SK-N-SH (cell line): ENCODE measurements around the gene B4GALNT2. TPM values are rescaled to one million over a fixed set of nuclear protein-coding genes. Genes with fewer than 3 reads are reported as not detected.

Experiments
- CTCF ChIA-PET: fragments of 300-600, 350-600 bp; formaldehyde crosslinking; extraction: SDS; loops from one replicate; lab custom pipeline; 2021; lab: Yijun Ruan, JAX
- POLR2A ChIA-PET: fragments of 350-600 bp; sonication (Branson Sonifier 250); formaldehyde crosslinking; extraction: SDS; loops from one replicate; lab custom pipeline; 2020; ENCODE audit warnings: antibody characterized with exemption, inconsistent platforms; lab: Yijun Ruan, JAX
- DNase-seq: peaks from one replicate; pipeline ENCODE4 v3.0.0; 2012
- H2AFZ ChIP-seq: fragments of 200-600 bp; sonication (generic); 2 replicates; pipeline ENCODE4 v1.8.1; 2016; ENCODE audit warnings: antibody characterized with exemption, mild to moderate bottlenecking, low read depth
- H3F3A ChIP-seq: fragments of 200-600 bp; sonication (generic); replicated peaks from 2 replicates; pipeline ENCODE3; 2016; ENCODE audit warnings: antibody characterized with exemption, mild to moderate bottlenecking; ENCODE audit not compliant: insufficient read depth
- H3K27ac ChIP-seq, 2 experiments: fragments of 200-500 bp in 1 of 2; fragments of 200-600 bp in 1 of 2; sonication (Bioruptor generic) in 1 of 2; sonication (generic), shearing (Covaris generic) in 1 of 2; 2 replicates each; pipeline versions ENCODE4 v1.5.1 to v1.6.1; 2014 to 2016; ENCODE audit warnings: low read depth in 2 of 2, inconsistent platforms in 1 of 2, low read length in 1 of 2, mild to moderate bottlenecking in 1 of 2, mixed read lengths in 1 of 2
- H3K27me3 ChIP-seq: fragments of 200-600 bp; sonication (generic), shearing (Covaris generic); 2 replicates; pipeline ENCODE4 v1.6.1; 2016; ENCODE audit warnings: mixed run types; ENCODE audit not compliant: insufficient read depth
- H3K36me3 ChIP-seq, 2 experiments: fragments of 200-500 bp in 1 of 2; fragments of 200-600 bp in 1 of 2; sonication (Bioruptor generic) in 1 of 2; sonication (generic) in 1 of 2; replicated peaks in 1 of 2; 2 replicates each; pipeline versions ENCODE3 to v1.5.1; 2014 to 2016; ENCODE audit warnings: low read length in 1 of 2, mild to moderate bottlenecking in 1 of 2; ENCODE audit not compliant: insufficient read depth in 2 of 2, control insufficient read depth in 1 of 2
- H3K4me1 ChIP-seq, 2 experiments: fragments of 200-500 bp in 1 of 2; fragments of 200-600 bp in 1 of 2; sonication (Bioruptor generic) in 1 of 2; sonication (generic), shearing (Covaris generic) in 1 of 2; 2 replicates each; pipeline versions ENCODE4 v1.5.1 to v1.6.1; 2014 to 2016; ENCODE audit warnings: low read depth in 1 of 2, low read length in 1 of 2, mixed run types in 1 of 2; ENCODE audit not compliant: insufficient read depth in 2 of 2, control insufficient read depth in 1 of 2
- H3K4me2 ChIP-seq: fragments of 200-600 bp; sonication (generic), shearing (Covaris generic); 2 replicates; pipeline ENCODE4 v1.6.1; 2017; ENCODE audit warnings: mixed run types
- H3K4me3 ChIP-seq, 2 experiments: fragments of 200-500 bp in 1 of 2; fragments of 200-600 bp in 1 of 2; sonication (Bioruptor generic) in 1 of 2; sonication (generic), shearing (Covaris generic) in 1 of 2; 2 replicates each; pipeline versions ENCODE4 v1.5.1 to v1.8.1; 2014 to 2016; ENCODE audit warnings: low read depth in 2 of 2, inconsistent platforms in 1 of 2, low read length in 1 of 2, mild to moderate bottlenecking in 1 of 2, mixed read lengths in 1 of 2, moderate library complexity in 1 of 2
- H3K79me2 ChIP-seq: fragments of 200-600 bp; sonication (generic); 2 replicates; pipeline ENCODE4 v1.8.1; 2017; ENCODE audit warnings: mild to moderate bottlenecking; ENCODE audit not compliant: insufficient read depth
- H3K9ac ChIP-seq: fragments of 200-600 bp; sonication (generic); 2 replicates; pipeline ENCODE4 v1.6.1; 2017; ENCODE audit warnings: mixed run types
- H3K9me2 ChIP-seq: fragments of 200-600 bp; sonication (generic); 2 replicates; pipeline ENCODE4 v1.6.1; 2017; ENCODE audit warnings: mixed run types
- H3K9me3 ChIP-seq: fragments of 200-600 bp; sonication (generic); 2 replicates; pipeline ENCODE4 v1.6.1; 2017; ENCODE audit warnings: mixed run types, mild to moderate bottlenecking, moderate library complexity
- H4K20me1 ChIP-seq: fragments of 200-600 bp; sonication (generic); 2 replicates; pipeline ENCODE4 v1.6.1; 2017; ENCODE audit warnings: mild to moderate bottlenecking, mixed run types; ENCODE audit not compliant: insufficient read depth
- CTCF ChIP-seq: fragments of 200-600 bp; sonication (generic); IDR thresholded peaks from 2 replicates; pipeline ENCODE4 v1.6.1; 2017; ENCODE audit warnings: antibody characterized with exemption, mild to moderate bottlenecking, moderate library complexity
- ELF1 ChIP-seq: IDR thresholded peaks from 2 replicates; pipeline ENCODE4 v1.4.0; 2012
- EP300 ChIP-seq, 2 experiments: IDR thresholded peaks; 2 replicates each; pipeline versions ENCODE4 v1.4.0 to v1.6.1; 2012; ENCODE audit warnings: borderline replicate concordance in 1 of 2, low read depth in 1 of 2, low read length in 1 of 2
- FOSL2 ChIP-seq: IDR thresholded peaks from 2 replicates; pipeline ENCODE4 v1.4.0; 2012; ENCODE audit warnings: low read depth, mild to moderate bottlenecking, moderate library complexity, borderline replicate concordance
- GATA2 ChIP-seq: sonication (generic); formaldehyde crosslinking; IDR thresholded peaks from 2 replicates; pipeline ENCODE4 v1.5.0; 2020; ENCODE audit warnings: mild to moderate bottlenecking, missing genetic modification reagents
- IRF3 ChIP-seq: fragments of 150-350 bp; IDR thresholded peaks from 2 replicates; pipeline ENCODE4 v1.6.1; 2016; ENCODE audit warnings: mild to moderate bottlenecking, low read depth, low read length
- JUND ChIP-seq: IDR thresholded peaks from 2 replicates; pipeline ENCODE4 v1.4.0; 2012
- MEF2A ChIP-seq: IDR thresholded peaks from 2 replicates; pipeline ENCODE4 v1.4.0; 2012; ENCODE audit warnings: low read depth, borderline replicate concordance
- NFIC ChIP-seq: IDR thresholded peaks from 2 replicates; pipeline ENCODE4 v1.4.0; 2012; ENCODE audit warnings: borderline replicate concordance
- NRF1 ChIP-seq: IDR thresholded peaks from 2 replicates; pipeline ENCODE4 v1.6.1; 2012; ENCODE audit warnings: low read depth, mild to moderate bottlenecking, low read length
- POLR2AphosphoS5 ChIP-seq: IDR thresholded peaks from 2 replicates; pipeline ENCODE4 v1.6.1; 2012; ENCODE audit warnings: low read depth, low read length
- RAD21 ChIP-seq: IDR thresholded peaks from 2 replicates; pipeline ENCODE4 v1.6.1; 2012; ENCODE audit warnings: mild to moderate bottlenecking, low read length
- RFX5 ChIP-seq: IDR thresholded peaks from 2 replicates; pipeline ENCODE4 v1.6.1; 2012; ENCODE audit warnings: mild to moderate bottlenecking, improper control_type of control experiment, low read length
- SIN3A ChIP-seq: IDR thresholded peaks from 2 replicates; pipeline ENCODE4 v1.6.1; 2012; ENCODE audit warnings: low read depth, mild to moderate bottlenecking, low read length, moderate library complexity, borderline replicate concordance
- SMC3 ChIP-seq: IDR thresholded peaks from 2 replicates; pipeline ENCODE4 v1.6.1; 2012; ENCODE audit warnings: low read depth, low read length, improper control_type of control experiment
- TCF12 ChIP-seq: IDR thresholded peaks from 2 replicates; pipeline ENCODE4 v1.4.0; 2012
- TEAD4 ChIP-seq: IDR thresholded peaks from 2 replicates; pipeline ENCODE4 v1.4.0; 2012; ENCODE audit warnings: mild to moderate bottlenecking, borderline replicate concordance; ENCODE audit not compliant: insufficient read depth
- USF1 ChIP-seq: IDR thresholded peaks from 2 replicates; pipeline ENCODE4 v1.4.0; 2012; ENCODE audit warnings: low read depth, borderline replicate concordance
- YY1 ChIP-seq: IDR thresholded peaks from 2 replicates; pipeline ENCODE4 v1.4.0; 2012; ENCODE audit warnings: low read depth, mild to moderate bottlenecking
- ZBTB33 ChIP-seq: IDR thresholded peaks from 2 replicates; pipeline ENCODE4 v1.4.0; 2012; ENCODE audit warnings: low read depth, borderline replicate concordance
- WGBS: methylation state at CpG from one replicate; pipeline ENCODE4 v1.1.6; 2017; ENCODE audit warnings: low lambda C conversion rate; 5-methylcytosine and 5-hydroxymethylcytosine counted together
- polyA plus RNA-seq, 3 experiments: library from polyadenylated mRNA; depleted of rRNA; stranded (reverse); fragments of >200 nt; gene quantifications; 2 replicates each; pipeline ENCODE4 v1.2.3, GENCODE V29; 2012
- TF ChIP-seq, protein P1 (sequence below): fragments of 150-350 bp; IDR thresholded peaks from 2 replicates; pipeline ENCODE4 v1.6.1; 2017; ENCODE audit warnings: antibody characterized with exemption, low read length, low read depth, borderline replicate concordance
- TF ChIP-seq, protein P2 (sequence below): IDR thresholded peaks from 2 replicates; pipeline ENCODE4 v1.4.0; 2012; ENCODE audit warnings: low read depth
- TF ChIP-seq, protein P3 (sequence below): IDR thresholded peaks from 2 replicates; pipeline ENCODE4; 2012

The B4GALNT2 gene
- polyA plus RNA-seq, 1 of the 3 experiments (the other 2 are of a cell fraction): not detected

DNA sequence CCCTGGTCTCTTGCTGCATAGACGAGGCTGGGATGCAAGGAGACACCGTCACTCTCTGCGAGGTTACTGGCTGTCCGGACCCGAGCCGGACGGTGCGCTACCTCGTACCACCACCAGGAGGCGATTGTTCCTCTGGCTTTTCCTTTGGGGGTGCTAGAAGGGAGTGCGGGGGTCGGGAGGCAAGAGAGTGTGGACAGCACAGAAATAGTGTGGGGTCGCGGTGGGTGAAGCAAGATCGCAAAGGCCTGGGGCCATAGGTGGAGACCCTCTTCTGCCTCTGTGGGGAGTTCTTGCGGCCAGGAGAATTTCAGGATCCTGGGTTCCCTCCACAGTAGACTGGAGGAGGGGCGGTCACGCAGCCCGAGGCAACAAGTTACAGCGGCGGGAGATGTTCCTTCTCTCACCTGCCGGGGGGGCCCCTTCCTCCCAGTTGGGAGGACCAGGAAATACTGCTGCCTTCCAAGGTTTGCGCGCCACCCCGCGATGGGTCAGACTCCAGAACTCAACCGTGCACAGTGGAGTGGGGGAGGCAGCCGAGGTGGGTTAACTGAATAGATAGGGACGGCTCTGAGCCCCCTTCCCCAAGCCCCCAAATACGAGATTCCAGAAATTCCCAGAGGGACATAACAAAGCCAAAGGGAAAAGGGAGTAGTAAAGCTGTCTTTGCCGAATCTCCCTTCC, 91.1 kb downstream of the B4GALNT2 start:
- H3K9ac ChIP-seq: no peak overlapping the region
- H2AFZ ChIP-seq: no peak overlapping the region
- H3K27me3 ChIP-seq: peaks cover 47% of the 10 kb centered on the region
- whole genome bisulfite sequencing: 6% methylated on average over 31 of the region's 31 CpGs
- no peaks in the 10 kb centered on the region for H3K9me2 ChIP-seq
- H3F3A ChIP-seq: peaks cover 3% of the 10 kb centered on the region
- H3K4me1 ChIP-seq: no peaks in the 10 kb centered on the region
- H4K20me1 ChIP-seq: no peaks in the 10 kb centered on the region
- peak overlapping the region; percentile 35 for H3K4me2 ChIP-seq
- POLR2A ChIA-PET: no interaction called here
- no peaks in the 10 kb centered on the region for H3K36me3 ChIP-seq
- no peaks in the 10 kb centered on the region for H3K9me3 ChIP-seq
- no peak overlapping the region for H3K27ac ChIP-seq
- TF ChIP-seq JUND: no peak
- TF ChIP-seq, protein P1, sequence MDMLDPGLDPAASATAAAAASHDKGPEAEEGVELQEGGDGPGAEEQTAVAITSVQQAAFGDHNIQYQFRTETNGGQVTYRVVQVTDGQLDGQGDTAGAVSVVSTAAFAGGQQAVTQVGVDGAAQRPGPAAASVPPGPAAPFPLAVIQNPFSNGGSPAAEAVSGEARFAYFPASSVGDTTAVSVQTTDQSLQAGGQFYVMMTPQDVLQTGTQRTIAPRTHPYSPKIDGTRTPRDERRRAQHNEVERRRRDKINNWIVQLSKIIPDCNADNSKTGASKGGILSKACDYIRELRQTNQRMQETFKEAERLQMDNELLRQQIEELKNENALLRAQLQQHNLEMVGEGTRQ: no peak
- TF ChIP-seq RFX5: no peak
- no peak for TF ChIP-seq NRF1
- TF ChIP-seq RAD21: peak; percentile 52
- TF ChIP-seq, protein P2, sequence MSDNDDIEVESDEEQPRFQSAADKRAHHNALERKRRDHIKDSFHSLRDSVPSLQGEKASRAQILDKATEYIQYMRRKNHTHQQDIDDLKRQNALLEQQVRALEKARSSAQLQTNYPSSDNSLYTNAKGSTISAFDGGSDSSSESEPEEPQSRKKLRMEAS: no peak
- no peak for TF ChIP-seq IRF3
- no peak for TF ChIP-seq ELF1
- TF ChIP-seq, protein P3, sequence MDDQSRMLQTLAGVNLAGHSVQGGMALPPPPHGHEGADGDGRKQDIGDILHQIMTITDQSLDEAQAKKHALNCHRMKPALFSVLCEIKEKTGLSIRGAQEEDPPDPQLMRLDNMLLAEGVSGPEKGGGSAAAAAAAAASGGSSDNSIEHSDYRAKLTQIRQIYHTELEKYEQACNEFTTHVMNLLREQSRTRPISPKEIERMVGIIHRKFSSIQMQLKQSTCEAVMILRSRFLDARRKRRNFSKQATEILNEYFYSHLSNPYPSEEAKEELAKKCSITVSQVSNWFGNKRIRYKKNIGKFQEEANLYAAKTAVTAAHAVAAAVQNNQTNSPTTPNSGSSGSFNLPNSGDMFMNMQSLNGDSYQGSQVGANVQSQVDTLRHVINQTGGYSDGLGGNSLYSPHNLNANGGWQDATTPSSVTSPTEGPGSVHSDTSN: no peak
- TF ChIP-seq CTCF: peak; percentile 97
- TF ChIP-seq GATA2 (CRISPR knock-in tag): no peak
- TF ChIP-seq TEAD4: no peak
- no peak for TF ChIP-seq NFIC
- TF ChIP-seq FOSL2: no peak
- no peak for TF ChIP-seq TCF12
- peak; percentile 69 for TF ChIP-seq SMC3
- TF ChIP-seq YY1: no peak
- TF ChIP-seq EP300 (IDR thresholded peaks at IDR 0.05; ENCODE audit: borderline replicate concordance in 1 of 2, low read depth in 1 of 2, low read length in 1 of 2): no peak
- TF ChIP-seq POLR2AphosphoS5: no peak
- no peak for TF ChIP-seq SIN3A
- TF ChIP-seq USF1: no peak
- TF ChIP-seq ZBTB33: no peak
- TF ChIP-seq MEF2A: no peak
- peak; percentile 89 for DNase-seq
- no peaks in the 10 kb centered on the region for H3K79me2 ChIP-seq
- peak overlapping the region in 1 of 2 experiments; percentile 44; a peak in 3 of 4 replicates for H3K4me3 ChIP-seq
- CTCF ChIA-PET: interaction anchor here (0.6 to 8.6 kb wide), 17 partner anchors 8 to 173 kb away, joined by 3 to 105 read pairs (median 3); no protein-coding TSS in a partner anchor
